Cardiac septum (tissue), 1 donor: Measurements from ENCODE around the gene ZNF521. TPM values are rescaled to one million over a fixed set of nuclear protein-coding genes. Genes with fewer than 3 reads are reported as not detected.
"Not testable (repeated sequence)": the region's sequence is repeated elsewhere in the genome, so short reads cannot be mapped to it uniquely, and the experiment has no call there.

Experiments used
- DNase-seq: peaks from one replicate; pipeline ENCODE4 v3.0.0-alpha.2; 2020; ENCODE audit warnings: low spot score
- intact Hi-C: fragments of 100-400 bp; cut with DNase I; formaldehyde crosslinking; loops from one replicate; pipeline ENCODE4 v1.14.0; 2022
- total RNA-seq: library from RNA; stranded (reverse); fragmentation: NEBNext Ultra II Directional; extraction: Animal tissue kit (Norgen Biotek cat#: 25700); gene quantifications from one replicate; pipeline ENCODE4 v1.2.1, GENCODE V29; 2021
- donor health status: DM: no; HTN: no; CAD: no.

Gene ZNF521
- total RNA-seq, 1 donor from 2014 or later, result 15.4 TPM

GRCh38 chr18:25275412-25276001 lies 76.5 kb downstream of the ZNF521 start:
- no peak for DNase-seq
- intact Hi-C loops, result no loop called here

DNA sequence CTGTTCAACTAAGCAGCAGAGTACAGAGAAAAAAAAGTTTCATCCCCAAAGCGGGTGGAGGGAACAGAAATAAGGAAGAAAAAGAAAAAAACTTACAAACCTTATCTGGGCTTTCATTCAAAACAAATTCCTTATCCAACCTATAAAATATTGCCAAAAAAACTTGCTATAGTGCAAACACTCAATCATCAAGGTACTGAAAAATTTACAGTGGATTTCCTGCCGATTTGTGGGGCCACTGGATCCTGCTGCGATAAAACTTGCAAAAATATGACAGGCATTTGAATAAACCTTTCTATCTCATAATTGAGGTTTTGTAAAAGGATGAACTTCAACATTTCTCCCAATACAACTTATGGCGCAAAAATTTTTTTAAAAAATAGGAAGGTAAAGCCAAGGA lies 77.0 kb downstream of the ZNF521 start:
- DNase-seq, result no peak
- intact Hi-C loops, result no loop called here

GRCh38 chr18:25266931-25267527 lies 84.9 kb downstream of the ZNF521 start:
- intact Hi-C loops, DNase-seq: not testable (repeated sequence)

- intact Hi-C loops, result no loop called here
- DNase-seq, result no peak
Observed at GRCh38 chr18:25262920-25263319, 89.0 kb downstream of the ZNF521 start.

DNA sequence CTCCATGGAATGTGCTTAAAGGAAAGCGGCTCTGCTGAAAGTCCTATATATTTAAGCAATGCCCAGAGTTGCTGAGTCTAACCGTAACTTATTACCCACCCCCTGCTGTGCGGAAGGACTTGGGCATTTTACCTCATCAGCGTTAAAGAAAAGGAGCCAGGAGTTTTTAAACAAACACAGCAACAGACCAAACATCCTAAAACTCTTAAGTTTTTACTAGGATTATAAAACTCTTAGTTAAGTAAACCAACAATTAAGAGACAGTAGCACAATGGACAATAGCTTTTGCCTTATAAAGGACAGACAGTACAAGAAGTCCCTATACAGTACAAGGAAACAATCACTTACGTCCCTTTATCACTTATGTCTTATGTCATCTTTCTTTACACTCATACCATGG lies 90.2 kb downstream of the ZNF521 start:
- DNase-seq, result no peak
- intact Hi-C loops, result no loop called here

DNA sequence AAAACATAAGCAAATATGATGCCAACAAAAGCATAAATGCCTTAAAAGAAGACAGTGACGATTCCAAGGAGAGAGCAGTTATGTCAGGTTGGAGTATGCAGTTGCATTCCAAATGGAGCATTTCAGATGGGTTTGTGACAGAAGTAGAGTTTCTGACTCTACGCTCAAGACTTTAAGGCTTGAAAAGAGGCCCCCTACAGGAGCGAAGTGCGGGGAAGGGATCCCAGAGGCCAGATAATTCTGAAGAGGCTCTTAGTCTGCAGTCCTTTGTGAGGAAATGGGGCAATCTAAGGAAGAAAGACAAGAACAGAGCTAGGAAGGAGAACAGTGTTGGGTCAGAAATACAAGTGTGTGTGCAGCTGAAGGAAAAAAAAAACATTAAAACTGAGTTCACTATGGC lies 95.5 kb downstream of the ZNF521 start:
- intact Hi-C loops, result no loop called here
- DNase-seq, result no peak

- intact Hi-C loops, result no loop called here
Observed at GRCh38 chr18:25253779-25254178, 98.2 kb downstream of the ZNF521 start.

GRCh38 chr18:25253136-25253535 lies 98.8 kb downstream of the ZNF521 start:
- intact Hi-C loops, result no loop called here
- DNase-seq, result no peak

More at GRCh38 chr18:25253779-25254178, 98.2 kb downstream of the ZNF521 start:
- no peak for DNase-seq

DNA sequence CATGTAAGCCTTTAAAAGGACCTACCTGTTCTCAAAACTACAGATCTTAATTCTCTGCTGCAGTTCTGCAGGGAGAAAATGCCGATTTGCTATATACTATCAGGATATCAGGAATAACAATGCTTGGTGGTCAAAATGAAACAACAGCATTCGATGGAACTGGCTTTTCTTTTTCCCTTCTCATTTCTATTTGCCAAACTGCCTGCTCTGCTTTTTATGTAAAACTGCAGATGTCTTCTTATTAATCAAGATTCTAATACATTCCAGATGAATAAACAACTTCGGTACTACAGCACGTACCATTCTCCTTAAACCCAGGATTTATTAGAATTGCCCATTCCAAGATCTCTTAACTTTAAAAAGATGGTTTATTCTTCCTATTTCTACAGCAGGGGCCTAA lies 100.9 kb downstream of the ZNF521 start:
- intact Hi-C loops, result no loop called here
- no peak for DNase-seq

GRCh38 chr18:25250474-25250851 lies 101.5 kb downstream of the ZNF521 start:
- DNase-seq, result no peak
- intact Hi-C loops, result no loop called here

GRCh38 chr18:25248755-25249154 lies 103.2 kb downstream of the ZNF521 start:
- DNase-seq, result no peak
- intact Hi-C loops, result no loop called here

DNA sequence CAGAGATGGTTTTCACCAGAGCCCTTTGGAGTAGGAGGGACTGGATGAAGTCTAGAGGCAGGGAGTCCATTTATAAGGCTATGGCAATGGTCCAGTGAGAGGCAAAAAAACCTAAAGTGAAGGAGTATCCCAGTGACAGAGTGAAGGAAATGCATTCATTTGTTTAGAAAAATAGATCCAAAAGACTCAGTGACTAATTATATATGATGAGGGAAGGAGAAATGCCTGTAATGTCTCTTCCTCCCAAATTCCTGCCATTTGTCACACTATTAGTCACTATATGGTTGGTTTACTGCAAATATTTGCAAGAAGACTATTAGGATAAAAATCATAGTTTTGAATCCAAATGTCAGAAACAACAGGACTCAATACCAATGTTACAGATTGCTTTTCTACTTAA lies 104.2 kb downstream of the ZNF521 start:
- intact Hi-C loops, result no loop called here
- no peak for DNase-seq

DNA sequence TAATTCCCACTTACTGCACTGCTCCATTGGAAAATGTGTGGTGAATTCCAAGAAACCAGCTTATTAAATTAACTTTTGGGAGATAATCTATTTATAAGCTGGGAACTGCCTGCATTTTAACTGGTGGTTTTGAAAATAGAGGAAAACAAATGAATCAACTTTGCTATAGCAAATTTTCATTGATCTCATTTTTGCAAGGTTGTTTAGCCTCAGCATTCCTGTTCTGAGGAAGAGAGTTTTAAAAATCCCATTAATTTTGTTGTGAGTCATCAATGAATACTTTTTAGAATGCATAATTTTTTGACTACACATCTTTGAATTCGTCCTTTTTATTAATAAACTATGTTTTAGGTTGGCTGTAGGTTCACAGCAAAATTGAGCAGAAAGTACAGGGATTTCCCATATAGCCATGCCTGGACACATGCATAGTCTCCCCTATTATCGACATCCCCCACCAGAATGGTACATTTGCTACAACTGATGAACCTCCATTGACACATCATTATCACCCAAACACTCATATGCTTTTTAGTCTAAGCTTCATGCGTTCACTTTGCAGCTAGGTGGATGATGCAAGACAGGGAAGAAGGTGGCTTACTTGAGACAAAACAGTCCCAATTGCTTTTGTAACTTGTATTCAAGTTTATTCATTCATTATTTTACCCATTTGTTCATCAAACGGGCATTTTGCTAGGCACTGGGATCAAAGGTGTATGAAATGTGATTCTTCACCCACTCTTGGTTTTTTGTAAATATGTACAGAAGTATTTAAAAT lies 106.9 kb downstream of the ZNF521 start:
- intact Hi-C loops, result no loop called here
- no peak for DNase-seq

DNA sequence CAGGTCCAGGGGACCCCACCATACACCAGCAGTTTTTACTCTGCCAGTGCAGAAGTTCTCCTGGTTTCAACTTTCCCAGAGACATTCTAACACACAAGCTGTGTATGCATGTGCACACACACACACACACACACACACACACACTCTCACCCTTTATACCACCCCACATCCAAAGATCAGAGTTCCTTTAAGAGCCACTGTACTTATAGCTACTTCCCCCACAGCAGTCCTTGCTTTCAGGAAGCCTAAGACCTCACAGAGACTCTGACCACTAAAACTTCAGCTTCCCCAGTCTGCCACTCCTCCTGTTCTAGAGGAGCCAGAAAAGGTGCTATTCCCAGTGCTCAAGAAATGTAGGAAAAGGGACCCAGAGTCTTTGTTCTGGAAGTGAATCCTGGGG lies 107.8 kb downstream of the ZNF521 start:
- no peak for DNase-seq
- intact Hi-C loops, result no loop called here

GRCh38 chr18:25243754-25244153 lies 108.2 kb downstream of the ZNF521 start:
- DNase-seq, result no peak
- intact Hi-C loops, result no loop called here

- intact Hi-C loops, result no loop called here
- no peak for DNase-seq
Observed at GRCh38 chr18:25243257-25243656, 108.7 kb downstream of the ZNF521 start.

- no peak for DNase-seq
- intact Hi-C loops, result no loop called here
Observed at GRCh38 chr18:25240420-25240770, 111.6 kb downstream of the ZNF521 start.

DNA sequence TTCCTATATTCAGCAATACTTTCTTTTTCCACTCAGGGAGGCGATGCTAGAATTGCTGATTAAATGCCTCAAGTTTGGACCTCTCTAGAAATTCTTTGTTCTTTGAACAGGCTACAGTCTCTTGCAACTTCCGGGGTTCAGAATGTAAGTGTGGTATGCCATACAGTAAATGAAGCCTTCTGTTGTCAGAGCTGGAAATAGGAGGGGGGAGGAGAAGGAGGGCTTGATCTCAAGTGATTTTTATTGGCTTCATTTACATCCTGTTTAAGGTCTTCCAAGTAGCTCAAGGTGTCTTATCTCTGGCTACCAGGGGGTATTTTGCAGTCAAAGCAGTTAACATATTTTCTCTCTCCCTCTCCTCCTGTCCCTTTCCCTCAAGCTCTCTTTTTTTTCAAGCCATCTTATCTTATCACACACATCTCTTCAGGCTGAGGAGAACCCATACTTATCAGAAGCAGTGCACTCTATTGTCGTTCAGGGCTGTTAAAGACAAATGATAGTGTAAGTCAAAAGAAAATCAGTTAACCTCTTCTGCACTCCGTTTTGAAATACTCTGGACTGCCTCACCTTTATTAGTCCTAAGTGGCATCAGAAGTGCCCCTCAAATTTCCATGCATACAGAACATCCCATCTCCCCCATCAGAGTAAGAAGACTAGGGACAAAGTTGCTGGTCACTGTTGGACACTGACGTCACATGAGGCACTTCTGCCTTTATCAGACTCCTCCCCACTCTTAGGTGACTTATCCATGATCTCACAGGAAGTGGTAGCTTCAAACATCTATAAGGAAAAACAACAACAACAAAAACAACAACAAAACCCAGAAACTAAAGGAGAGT lies 112.2 kb downstream of the ZNF521 start:
- intact Hi-C loops, result no loop called here
- DNase-seq, result no peak

DNA sequence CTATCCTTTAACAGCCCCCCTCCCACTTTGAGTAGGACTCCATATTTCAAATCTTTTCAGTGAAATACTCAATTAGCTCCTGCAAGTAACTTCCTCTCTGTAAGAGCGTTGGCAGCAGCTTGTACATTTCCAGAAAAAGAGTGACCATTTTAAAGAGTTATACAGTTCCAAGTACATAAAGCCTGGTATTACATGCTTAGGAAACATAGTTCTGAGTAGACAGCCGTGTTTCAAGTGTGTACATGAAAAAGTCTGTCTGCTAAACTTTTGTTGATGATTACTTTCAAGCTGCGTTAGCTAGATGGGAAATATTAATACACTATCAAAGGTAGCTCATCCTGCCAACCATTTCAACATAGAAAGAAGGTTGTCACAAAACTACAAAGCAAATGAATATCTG lies 112.8 kb downstream of the ZNF521 start:
- no peak for DNase-seq
- intact Hi-C loops, result no loop called here

DNA sequence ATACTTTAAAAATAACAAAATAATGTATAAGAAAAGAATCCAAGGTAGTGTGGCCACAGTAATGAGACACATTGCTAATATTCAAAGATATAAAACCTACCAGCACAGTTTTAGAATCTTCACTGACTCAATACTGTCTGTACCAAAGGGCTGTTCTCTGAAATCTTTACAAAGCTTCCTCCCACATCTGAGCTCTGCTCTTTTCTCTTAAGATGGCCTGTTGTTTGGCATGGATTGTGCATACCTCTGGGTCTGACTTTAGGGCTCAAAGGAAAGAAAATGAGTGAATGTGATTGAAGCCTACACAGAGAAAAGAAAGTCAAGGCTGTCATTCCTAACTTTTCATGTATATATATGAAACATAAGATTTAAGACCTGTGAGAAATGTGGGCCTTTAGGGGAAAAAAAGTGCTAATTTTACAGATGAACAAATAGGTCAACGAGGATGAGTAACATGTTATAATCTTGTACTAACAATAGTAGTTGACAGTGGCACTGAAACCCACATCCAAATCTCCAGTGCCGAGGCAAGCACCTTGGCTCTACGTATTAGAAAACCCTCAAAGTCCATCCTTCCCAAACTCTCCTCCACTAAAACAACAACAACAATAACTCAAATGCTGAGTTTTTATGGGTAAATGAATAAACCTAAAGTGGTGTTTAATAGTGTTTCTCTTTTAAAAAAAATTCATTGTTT lies 114.2 kb downstream of the ZNF521 start:
- intact Hi-C loops, result no loop called here

More for the DNA sequence above, 114.2 kb downstream of the ZNF521 start:
- no peak for DNase-seq
